Measurements from ENCODE around the gene SNRPD2. TPM values are rescaled to one million over a fixed set of nuclear protein-coding genes. Genes with fewer than 3 reads are reported as not detected.

The SNRPD2 gene
- 271 TPM for total RNA-seq

GRCh38 chr19:45691516-45692186, at the start of gene SNRPD2:
SNRPD2 (minus strand) TSS chr19:45691953; CDS start chr19:45691888, 65 bp downstream.

DNA sequence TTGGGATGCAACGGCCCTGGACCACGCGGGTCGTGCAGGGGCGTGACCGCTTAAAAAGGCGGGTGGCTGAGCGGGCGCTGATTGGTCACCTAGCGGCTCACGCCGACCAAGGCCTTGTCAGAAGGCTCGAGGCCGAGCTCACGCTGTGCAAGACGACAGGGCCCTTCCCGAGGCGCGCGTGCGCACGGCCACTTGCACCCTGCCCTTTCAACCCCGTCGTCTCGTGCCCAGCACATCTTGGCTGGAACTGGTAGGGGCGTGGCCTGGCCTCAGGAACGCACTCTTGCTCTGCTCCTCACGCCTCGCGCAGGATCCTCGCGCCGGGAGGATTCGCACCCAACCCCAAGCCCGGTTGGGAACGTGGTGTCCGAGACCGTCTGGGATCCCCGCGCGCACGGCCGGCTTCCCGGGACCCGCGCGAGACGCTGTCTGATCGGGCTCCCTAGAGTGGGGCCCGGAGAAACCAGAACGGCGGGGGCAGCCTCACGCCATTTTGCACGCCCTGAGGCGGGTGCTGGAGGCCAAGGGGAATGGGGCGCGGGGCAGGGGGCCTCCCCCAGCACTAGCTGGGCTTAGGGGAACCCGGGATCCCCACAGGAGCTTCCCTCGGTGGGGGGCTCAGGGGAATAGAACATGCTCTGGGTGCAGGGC, 41.5 kb upstream of the SNRPD2 start, which contains the start of gene MEIOSIN:
Gene MEIOSIN (plus strand): TSS at position 280 of the 651 bp plus-strand sequence. CDS start 1,938 bp downstream, outside the sequence.

DNA sequence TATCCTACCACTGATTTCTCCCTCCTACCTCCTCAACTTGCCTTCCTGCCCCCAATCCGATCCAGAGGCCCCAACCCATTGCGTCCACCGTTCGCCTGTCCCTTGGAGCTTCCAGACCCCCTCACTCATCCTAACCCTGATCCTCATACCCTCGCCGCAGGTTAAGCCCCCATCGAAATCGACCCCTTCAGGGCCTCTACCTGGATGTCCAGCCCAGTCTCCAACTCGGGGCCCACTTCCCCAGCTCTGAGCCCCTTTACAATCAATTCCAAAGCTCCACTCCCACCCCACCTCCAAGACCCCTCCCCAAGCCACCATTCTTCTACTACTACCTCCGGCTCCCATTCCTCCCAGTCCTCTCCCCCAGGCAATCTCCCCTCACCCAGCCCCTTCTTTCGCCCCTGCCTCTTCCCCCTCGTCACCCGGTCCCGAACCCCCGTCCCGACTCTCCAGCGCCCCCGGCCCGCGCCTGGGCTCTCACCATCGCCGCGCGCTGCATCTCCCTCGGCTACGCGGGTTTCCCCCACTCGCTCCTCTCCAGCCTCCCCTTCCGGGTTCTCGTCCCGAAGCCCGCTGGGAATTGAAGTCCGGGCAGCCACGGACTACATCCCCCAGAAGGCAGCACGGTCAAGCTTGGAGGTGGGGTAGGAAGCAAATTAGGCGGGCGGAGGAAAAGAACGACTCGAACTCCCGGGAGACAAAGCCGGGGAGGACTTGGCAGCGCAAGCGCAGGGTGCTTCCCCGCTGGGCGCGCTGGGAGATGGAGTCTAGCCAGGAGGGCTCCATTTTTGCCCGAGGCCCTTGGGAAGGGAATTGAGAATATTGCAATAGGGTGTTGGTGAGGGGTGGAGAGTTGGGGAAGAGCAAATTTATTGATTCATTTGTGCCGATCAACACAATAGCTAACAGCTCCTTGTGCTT, 38.9 kb upstream of the SNRPD2 start, which contains the start of gene FBXO46:
Gene FBXO46 (minus strand): TSS at position 529 of the 921 bp plus-strand sequence. CDS start 17,401 bp downstream, outside the sequence.

DNA sequence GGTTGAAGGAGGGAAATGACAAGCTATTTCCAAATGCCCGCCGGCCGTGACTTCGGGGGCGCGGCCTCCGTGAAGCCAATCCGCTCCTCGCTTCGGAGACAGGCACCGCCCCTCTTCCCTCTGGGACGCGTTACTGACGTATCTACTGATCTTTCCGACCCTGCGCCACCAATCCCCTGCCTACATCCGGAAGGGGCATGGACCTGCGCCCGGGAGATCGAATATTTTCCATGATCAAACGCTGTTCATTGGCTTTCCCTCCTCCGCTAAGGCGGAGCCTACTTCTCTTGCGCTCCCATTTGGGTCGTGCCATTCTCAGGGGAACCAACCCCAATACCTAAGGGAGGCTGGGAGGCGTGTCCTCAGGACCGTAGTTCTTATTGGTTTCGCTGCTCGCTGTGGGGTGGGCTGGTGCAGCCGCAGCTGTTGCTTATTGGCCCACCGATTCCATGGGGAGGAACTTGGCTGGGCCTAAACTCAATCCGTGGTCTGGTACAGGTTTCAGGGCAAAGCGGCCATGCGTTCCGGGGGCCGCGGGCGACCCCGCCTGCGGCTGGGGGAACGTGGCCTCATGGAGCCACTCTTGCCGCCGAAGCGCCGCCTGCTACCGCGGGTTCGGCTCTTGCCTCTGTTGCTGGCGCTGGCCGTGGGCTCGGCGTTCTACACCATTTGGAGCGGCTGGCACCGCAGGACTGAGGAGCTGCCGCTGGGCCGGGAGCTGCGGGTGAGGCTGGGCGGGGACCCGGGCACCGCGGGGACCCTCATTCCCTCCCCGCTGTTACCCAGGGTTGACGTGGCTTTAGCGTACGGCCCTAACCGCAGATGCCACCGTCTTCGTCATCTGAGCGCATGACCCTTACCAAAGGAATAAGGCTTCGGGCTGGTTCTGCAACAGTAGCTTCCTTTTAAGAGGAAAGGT, 693 bp upstream of the SNRPD2 start, which contains the start of gene QPCTL:
Gene QPCTL (plus strand): TSS at position 480 of the 919 bp plus-strand sequence. CDS start 38 bp downstream, at position 518.

DNA sequence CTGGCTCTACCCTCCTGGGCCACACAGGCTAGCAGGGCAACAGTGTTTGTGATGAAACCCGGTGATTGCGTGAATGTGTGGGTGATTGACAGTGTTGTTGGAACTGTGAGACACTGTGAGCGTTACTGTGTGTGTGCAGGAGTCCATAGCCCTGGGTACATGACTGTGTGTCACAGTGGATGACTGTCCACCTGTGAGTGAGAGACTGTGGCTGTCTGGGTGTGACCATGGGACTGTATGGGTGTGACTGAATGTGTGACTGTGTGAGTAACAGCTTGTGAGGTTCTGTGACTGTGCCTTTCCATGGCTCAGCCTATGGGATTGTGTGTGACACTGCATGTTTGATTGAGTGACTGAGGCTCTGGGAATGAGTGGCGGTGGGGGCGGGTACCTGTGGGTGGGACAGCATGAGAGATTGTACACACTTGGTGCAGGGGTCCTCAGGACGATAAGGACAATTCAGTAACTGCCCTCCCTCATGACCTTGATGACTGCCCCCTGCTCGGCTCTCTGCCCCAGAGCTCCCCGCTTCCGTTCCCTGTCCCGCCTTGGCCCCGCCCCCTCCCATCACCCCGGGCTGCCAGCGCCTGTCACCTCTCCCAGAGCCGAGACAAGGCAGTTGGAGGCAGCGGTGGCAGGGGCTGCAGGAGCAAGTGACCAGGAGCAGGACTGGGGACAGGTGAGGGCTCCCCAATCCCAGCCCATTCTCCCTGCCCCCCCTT, 24.0 kb downstream of the SNRPD2 start, which contains the start of gene GIPR:
Gene GIPR (plus strand): TSS at position 602 of the 722 bp plus-strand sequence. CDS start 1,300 bp downstream, outside the sequence.

DNA sequence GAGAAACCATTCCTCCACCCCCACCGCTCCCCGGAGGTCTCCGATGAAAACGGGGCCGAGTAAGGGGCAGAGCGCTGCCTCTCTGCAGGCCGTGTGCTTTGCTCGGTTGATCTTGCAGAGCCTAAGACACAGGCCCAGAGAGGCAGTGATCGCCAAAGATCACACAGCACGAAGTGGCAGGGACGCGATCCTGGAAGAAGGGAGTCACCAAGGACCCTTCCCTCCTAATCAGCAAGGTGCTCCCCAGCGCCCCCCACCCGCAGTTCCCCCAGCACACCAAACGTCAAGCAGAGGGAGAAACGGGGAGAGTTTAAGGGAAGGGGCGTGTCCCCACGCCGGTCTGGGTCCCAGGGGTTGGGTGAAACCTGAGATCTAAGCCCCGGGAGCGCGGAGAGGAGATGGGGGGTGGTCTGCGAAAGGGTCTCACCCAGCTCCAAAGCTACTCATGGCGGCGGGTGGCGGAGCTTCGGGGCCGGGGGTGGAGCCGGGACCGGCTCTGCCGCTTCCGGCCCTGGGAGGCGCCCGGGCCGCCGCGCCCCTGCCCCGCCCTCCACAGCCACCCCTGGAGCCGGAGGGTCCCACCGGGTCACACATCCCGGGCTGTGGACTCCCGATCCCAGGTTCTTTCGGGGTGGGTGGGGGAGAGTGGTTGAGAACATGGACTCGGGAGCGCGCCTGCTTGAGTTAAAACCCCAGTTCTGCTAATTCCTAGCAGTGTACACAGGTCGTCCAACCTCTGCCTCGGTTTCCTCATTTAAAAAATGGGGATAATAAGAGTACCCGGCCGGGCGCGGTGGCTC, 52.6 kb downstream of the SNRPD2 start, which contains the start of gene EML2:
Gene EML2 (minus strand): TSS at position 468 of the 800 bp plus-strand sequence. CDS start 21 bp downstream, at position 447.

Small RNA genes within 50 kb of the gene (small RNA-seq; reads per million reads assigned to genes)
- gene MIR642A (ENCODE audit: low replicate concordance) (not detected), gene RN7SL836P (ENCODE audit: low replicate concordance) (0.07 reads per million)

Other genes with a start within 250 kb of the SNRPD2 start
- gene FOSB, start 224.0 kb downstream of the SNRPD2 start, total RNA-seq, result 3.7 TPM
- 27.0 TPM for gene RTN2, start 194.9 kb downstream of the SNRPD2 start, total RNA-seq
- gene PPM1N, start 193.5 kb downstream of the SNRPD2 start, total RNA-seq, result 0.76 TPM
- 121 TPM for gene VASP, start 184.5 kb downstream of the SNRPD2 start, total RNA-seq
- 8.1 TPM for gene OPA3, start 107.2 kb downstream of the SNRPD2 start, total RNA-seq
- gene GPR4, start 89.7 kb downstream of the SNRPD2 start, total RNA-seq, result 1.8 TPM
- gene EML2, start 52.6 kb downstream of the SNRPD2 start, total RNA-seq, result 26.5 TPM
- 4.1 TPM for gene GIPR, start 23.7 kb downstream of the SNRPD2 start, total RNA-seq
- gene QPCTL, start 713 bp upstream of the SNRPD2 start, total RNA-seq, result 6.9 TPM
- gene FBXO46, start 38.9 kb upstream of the SNRPD2 start, total RNA-seq, result 13.3 TPM
- not detected for gene MEIOSIN, start 41.5 kb upstream of the SNRPD2 start, total RNA-seq
- gene SIX5, start 77.3 kb upstream of the SNRPD2 start, total RNA-seq, result 24.2 TPM
- 53.2 TPM for gene DMPK, start 90.5 kb upstream of the SNRPD2 start, total RNA-seq
- 54.0 TPM for gene DMWD, start 100.9 kb upstream of the SNRPD2 start, total RNA-seq
- gene RSPH6A, start 123.4 kb upstream of the SNRPD2 start, total RNA-seq, result 0.18 TPM
- 43.7 TPM for gene SYMPK, start 171.2 kb upstream of the SNRPD2 start, total RNA-seq
- gene FOXA3, start 172.4 kb upstream of the SNRPD2 start, total RNA-seq, result 1.3 TPM
- gene IRF2BP1, start 194.2 kb upstream of the SNRPD2 start, total RNA-seq, result 42.9 TPM
- 3.8 TPM for gene MYPOP, start 210.7 kb upstream of the SNRPD2 start, total RNA-seq
- gene NANOS2, start 222.8 kb upstream of the SNRPD2 start, total RNA-seq, result not detected

Data from metanephros (tissue), 2 donors.